Mucosa of descending colon (tissue), 3 donors: ENCODE data around the gene ZNF366. TPM values are rescaled to one million over a fixed set of nuclear protein-coding genes. Genes with fewer than 3 reads are reported as not detected.

Experiments used
- ATAC-seq: fragments of 200-7000 bp; cut with Tn5 transposase; one replicate; pipeline ENCODE4 v1.9.1; 2020; ENCODE audit warnings: mild to moderate bottlenecking, moderate library complexity
- DNase-seq, 3 donors: peaks; one replicate each; pipeline ENCODE4 v3.0.0-alpha.2; 2020
- H3K36me3 ChIP-seq: fragments of 200-600 bp; one replicate; pipeline ENCODE4 v1.8.0; 2021; ENCODE audit warnings: low read depth, mild to moderate bottlenecking
- H3K4me1 ChIP-seq: fragments of 200-600 bp; one replicate; pipeline ENCODE4 v1.8.0; 2021; ENCODE audit warnings: low read depth, mild to moderate bottlenecking
- H3K4me3 ChIP-seq: fragments of 200-600 bp; one replicate; pipeline ENCODE4 v1.8.0; 2021; ENCODE audit warnings: mild to moderate bottlenecking
- H3K9me3 ChIP-seq: fragments of 200-600 bp; one replicate; pipeline ENCODE4 v1.8.0; 2021; ENCODE audit warnings: mild to moderate bottlenecking
- CTCF ChIP-seq: fragments of 200-600 bp; IDR thresholded peaks from one replicate; pipeline ENCODE4 v1.8.0; 2022; ENCODE audit warnings: antibody characterized with exemption, mild to moderate bottlenecking
- intact Hi-C, 2 donors: fragments of 100-400 bp; cut with DNase I in 1 of 2; cut with micrococcal nuclease in 1 of 2; formaldehyde crosslinking; loops; one replicate each; pipeline versions ENCODE4 v1.11.0 to v1.11.1; 2022; cut with DNase I, micrococcal nuclease
- total RNA-seq, 3 donors: library from RNA; stranded (reverse); fragmentation: NEBNext Ultra II Directional in 2 of 3; extraction: Animal tissue kit (Norgen Biotek cat#: 25700) in 2 of 3; gene quantifications; one replicate each; pipeline versions ENCODE4 v1.2.1 to v1.2.4, GENCODE V29; 2021 to 2023
- donor health status: DM: no; HTN: no; CAD: no; lungs with moderate emphysema.
- donor health status: DM: no; HTN: no; CAD: no.
- donor health status: DM: no; HTN: yes; CAD: no.

Gene ZNF366
- total RNA-seq, 3 donors from 2014 or later: 0.96 to 1.6 (median 1.6) TPM

GRCh38 chr5:72482046-72482445 lies 25.2 kb downstream of the ZNF366 start:
- TF ChIP-seq CTCF: no peak
- no peak for DNase-seq
- intact Hi-C loops: no loop called here

GRCh38 chr5:72480841-72481240 lies 26.4 kb downstream of the ZNF366 start:
- Histone ChIP-seq H3K4me3 (no peak overlapping the region), H3K4me1 (no peaks in the 10 kb centered on the region), H3K36me3 (no peaks in the 10 kb centered on the region), H3K9me3 (no peaks in the 10 kb centered on the region)
- ATAC-seq: peak; percentile 43
- TF ChIP-seq CTCF: no peak
- no peak for DNase-seq
- intact Hi-C loops: no loop called here

More at GRCh38 chr5:72482046-72482445, 25.2 kb downstream of the ZNF366 start:
- no peaks in the 10 kb centered on the region for H3K36me3 ChIP-seq
- no peak for ATAC-seq
- H3K4me1 ChIP-seq: no peaks in the 10 kb centered on the region
- no peak overlapping the region for H3K4me3 ChIP-seq
- H3K9me3 ChIP-seq: no peaks in the 10 kb centered on the region

- Histone ChIP-seq H3K9me3 (no peaks in the 10 kb centered on the region), H3K4me3 (no peak overlapping the region), H3K4me1 (no peaks in the 10 kb centered on the region), H3K36me3 (no peaks in the 10 kb centered on the region)
- ATAC-seq (no peak), DNase-seq (no peak)
- no peak for TF ChIP-seq CTCF
- intact Hi-C loops: no loop called here
Observed at GRCh38 chr5:72479921-72480320, 27.3 kb downstream of the ZNF366 start.

GRCh38 chr5:72478684-72479083 lies 28.5 kb downstream of the ZNF366 start:
- Histone ChIP-seq H3K4me1 (no peaks in the 10 kb centered on the region), H3K36me3 (no peaks in the 10 kb centered on the region), H3K9me3 (no peaks in the 10 kb centered on the region), H3K4me3 (no peak overlapping the region)
- no peak for ATAC-seq
- no peak for TF ChIP-seq CTCF
- intact Hi-C loops: no loop called here
- no peak for DNase-seq

GRCh38 chr5:72478276-72478675 lies 28.9 kb downstream of the ZNF366 start:
- H3K36me3 ChIP-seq: no peaks in the 10 kb centered on the region
- no peaks in the 10 kb centered on the region for H3K4me1 ChIP-seq
- no peak for TF ChIP-seq CTCF
- H3K4me3 ChIP-seq: no peak overlapping the region
- DNase-seq: no peak
- no peaks in the 10 kb centered on the region for H3K9me3 ChIP-seq
- no peak for ATAC-seq
- intact Hi-C loops: no loop called here

- intact Hi-C loops: no loop called here
- H3K4me3 ChIP-seq: no peak overlapping the region
- TF ChIP-seq CTCF: no peak
- H3K36me3 ChIP-seq: no peaks in the 10 kb centered on the region
- ATAC-seq (no peak), DNase-seq (no peak)
- H3K4me1 ChIP-seq: no peaks in the 10 kb centered on the region
- H3K9me3 ChIP-seq: no peaks in the 10 kb centered on the region
Observed at GRCh38 chr5:72477644-72478043, 29.6 kb downstream of the ZNF366 start.
